Kidney tubule cell (primary cell): ENCODE results near the gene CRYBG1.

Source experiments
- DNase-seq: peaks from one replicate; pipeline ENCODE4 v3.0.0-alpha.2; 2018; ENCODE audit warnings: low spot score

CRYBG1 gene

DNA sequence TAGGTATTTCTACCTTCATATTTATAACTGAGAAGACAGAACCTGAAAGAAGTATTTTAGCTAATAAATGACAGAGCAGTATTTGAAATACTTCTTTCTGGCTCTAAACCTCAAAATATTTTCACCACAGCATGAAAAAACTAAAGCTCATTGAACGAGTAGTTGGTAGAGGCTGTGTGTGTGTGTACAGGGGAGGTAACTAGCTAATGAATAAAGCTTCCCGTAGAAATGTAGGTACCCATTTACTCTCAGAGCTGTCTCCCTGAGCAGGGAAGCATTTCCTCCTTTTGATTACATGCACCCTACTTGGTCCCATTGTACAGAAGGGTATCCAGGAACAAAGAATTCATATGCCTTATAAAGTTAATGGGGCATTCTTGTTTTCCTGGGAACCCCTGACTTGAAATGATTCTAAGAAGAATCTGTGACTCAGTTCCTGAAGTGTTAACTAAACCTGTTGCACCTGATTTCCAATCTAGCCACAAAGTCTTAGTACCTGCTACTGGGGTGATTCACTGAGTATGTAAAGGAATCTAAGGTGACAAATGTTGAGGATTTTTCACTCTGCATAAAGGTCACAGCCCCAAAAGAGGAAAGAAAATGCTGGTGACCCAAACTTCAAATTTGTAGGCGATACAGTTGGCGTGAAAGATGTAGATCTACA, 12.5 kb downstream of the CRYBG1 start:
- DNase-seq: peak; percentile 86

GRCh38 chr6:106373502-106374239, 13.2 kb downstream of the CRYBG1 start:
- no peak for DNase-seq

DNA sequence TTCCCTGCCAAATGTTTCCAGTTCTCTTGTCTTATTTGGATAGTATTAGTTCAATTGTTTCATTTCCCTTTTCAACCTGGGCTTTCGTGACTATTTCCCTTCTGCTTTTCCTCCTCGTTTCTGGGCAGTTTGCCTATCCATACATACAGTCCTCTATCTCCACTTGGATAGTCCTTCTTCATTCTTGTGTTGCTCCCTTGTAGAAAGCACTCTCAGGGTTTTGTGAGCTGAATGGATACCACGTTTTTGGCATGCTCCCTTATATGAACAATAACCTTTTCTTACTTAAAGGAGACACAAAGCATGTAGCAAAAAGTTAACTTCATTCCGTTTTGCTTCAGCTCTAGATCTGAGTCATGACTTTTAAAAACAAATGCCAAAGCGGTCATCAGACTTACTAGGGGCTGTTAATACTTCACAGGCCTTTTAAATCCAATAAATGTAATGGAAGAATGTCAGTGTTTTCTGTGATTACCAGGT, 16.6 kb downstream of the CRYBG1 start:
- DNase-seq: peak; percentile 71

- DNase-seq: no peak
Measured at GRCh38 chr6:106379951-106380350, 19.4 kb downstream of the CRYBG1 start.

DNA sequence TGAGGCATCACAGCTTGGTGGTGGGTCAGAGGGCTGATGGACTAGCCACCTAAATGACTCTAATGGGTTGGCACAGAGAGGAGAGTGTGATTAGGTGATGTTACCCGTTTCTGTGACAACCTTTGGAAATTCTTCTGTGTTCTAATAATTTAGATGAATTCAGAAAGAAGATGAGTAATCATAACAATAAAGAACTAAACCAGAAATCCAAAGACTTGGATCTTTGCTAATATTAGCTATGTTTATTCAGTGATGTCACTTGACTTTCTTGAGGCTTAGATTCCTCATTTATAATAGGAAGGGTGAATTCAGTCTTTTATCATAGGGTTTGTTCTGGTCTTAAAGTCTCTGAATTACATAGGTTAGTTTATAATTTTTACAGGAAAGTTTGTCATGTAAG, 19.9 kb downstream of the CRYBG1 start:
- peak; percentile 29 for DNase-seq

DNA sequence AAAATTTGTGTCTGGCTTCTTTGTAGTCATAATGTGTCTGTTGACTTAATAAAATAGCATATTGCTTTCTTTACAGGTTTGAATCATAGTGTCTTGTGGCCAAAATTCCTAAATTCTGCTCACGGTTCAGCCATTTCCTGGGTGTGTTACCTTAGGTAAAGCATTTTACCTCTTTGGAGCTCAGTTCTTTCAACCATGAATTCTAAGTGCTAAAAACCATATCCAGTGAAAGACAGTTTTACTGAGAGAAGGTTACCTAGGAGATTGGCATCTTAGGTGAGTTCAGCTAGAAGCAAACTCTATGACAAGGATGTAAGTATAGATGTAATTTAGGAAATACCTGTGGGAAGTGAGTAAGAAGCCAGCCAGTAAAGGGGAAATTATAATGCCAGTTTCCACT, 20.7 kb downstream of the CRYBG1 start:
- peak; percentile 75 for DNase-seq

- peak; percentile 81 for DNase-seq
Measured at GRCh38 chr6:106381881-106382280, 21.4 kb downstream of the CRYBG1 start.

- DNase-seq: no peak
Measured at GRCh38 chr6:106383573-106383972, 23.1 kb downstream of the CRYBG1 start.

DNA sequence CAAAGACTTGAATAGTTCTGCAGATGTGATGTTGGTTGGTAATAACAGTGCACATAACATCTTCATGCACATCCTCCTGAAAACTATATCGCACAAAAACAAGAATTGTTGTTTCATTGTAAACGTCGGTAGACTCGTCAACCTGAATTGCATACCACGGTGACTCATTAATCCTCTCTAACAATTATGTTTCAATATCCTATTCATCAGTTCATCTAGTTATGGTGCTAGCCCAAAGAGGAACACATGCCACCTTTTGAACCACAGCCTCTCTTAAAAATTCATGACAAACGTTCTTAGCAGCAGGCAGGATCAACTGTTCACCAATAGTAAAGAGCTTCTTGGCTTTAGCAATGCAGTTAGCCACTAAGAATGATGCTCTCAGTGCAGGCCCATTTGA, 25.0 kb downstream of the CRYBG1 start:
- no peak for DNase-seq

DNA sequence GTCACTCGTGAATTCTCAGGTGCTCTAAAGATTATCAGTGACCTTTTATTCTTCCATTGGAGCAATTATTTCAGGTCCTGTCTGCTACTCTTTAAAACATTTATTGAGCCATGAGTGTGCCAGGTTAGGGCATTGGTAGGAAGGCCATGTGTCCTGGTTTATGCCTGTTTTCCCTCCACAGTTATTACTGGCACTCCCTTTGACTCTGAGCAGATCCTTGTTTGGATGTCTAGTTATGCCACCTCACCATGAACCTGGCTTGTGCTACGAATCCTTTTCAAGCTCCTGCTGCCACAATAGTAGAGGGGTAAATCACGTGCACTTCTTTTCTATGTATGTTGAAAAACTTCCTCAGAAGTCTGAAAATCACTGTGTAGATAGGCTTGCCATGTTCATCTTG, 27.4 kb downstream of the CRYBG1 start:
- no peak for DNase-seq

GRCh38 chr6:106390088-106390487, 29.6 kb downstream of the CRYBG1 start:
- DNase-seq: no peak

GRCh38 chr6:106396426-106397220, 36.1 kb downstream of the CRYBG1 start:
- no peak for DNase-seq

DNA sequence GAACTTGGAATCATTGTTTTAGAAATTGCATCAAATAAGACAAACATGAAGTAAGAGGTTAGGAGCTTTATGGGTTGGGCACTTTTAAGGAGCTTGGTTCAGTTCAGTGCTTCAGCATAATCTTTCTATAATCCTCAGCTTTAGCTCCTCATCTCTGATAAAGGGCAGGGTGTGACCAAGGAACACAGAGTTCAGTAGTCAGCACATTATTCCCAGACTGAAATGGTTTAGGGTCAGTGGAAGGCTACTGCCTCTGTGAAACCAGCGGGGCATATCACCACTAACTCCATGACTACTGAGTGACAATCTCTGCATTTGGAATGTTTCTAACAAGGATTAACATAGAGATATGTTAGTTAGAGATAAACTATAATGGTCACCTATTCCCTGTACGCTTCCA, 36.9 kb downstream of the CRYBG1 start:
- DNase-seq: peak; percentile 71

- DNase-seq: no peak
Measured at GRCh38 chr6:106398621-106399020, 38.1 kb downstream of the CRYBG1 start.

DNA sequence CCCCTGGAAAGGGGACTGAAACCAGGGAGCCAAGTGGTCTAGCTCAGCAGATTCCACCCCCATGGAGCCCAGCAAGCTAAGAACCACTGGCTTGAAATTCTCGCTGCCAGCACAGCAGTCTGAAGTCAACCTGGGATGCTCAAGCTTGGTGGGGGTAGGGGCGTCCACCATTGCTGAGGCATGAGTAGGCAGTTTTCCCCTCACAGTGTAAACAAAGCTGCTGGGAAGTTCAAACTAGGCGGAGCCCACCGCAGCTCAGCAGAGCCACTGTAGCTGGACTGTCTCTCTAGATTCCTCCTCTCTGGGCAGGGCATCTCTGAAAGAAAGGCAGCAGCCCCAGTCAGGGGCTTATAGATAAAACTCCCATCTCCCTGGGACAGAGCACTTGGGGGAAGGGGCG, 44.5 kb downstream of the CRYBG1 start:
- DNase-seq: peak; percentile 33

DNA sequence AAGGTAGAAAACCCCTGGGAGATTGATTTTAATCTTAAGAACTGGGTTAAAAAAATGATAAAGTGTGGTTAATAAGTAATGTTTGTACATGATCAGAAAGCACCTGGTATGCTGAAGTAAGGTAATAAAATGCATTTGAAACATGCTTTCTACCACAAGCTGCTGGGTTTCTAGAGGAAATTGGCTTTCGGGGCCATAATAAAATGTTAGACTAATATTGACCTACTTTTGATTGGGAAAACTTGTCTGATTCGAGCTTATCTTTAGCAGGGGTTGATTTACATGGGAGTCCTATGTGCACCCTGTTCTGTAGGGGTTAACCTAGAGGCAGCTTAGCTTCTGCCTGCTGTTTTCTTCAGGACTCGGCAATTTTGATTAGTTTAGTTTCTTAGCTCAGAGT, 50.5 kb downstream of the CRYBG1 start:
- DNase-seq: no peak

DNA sequence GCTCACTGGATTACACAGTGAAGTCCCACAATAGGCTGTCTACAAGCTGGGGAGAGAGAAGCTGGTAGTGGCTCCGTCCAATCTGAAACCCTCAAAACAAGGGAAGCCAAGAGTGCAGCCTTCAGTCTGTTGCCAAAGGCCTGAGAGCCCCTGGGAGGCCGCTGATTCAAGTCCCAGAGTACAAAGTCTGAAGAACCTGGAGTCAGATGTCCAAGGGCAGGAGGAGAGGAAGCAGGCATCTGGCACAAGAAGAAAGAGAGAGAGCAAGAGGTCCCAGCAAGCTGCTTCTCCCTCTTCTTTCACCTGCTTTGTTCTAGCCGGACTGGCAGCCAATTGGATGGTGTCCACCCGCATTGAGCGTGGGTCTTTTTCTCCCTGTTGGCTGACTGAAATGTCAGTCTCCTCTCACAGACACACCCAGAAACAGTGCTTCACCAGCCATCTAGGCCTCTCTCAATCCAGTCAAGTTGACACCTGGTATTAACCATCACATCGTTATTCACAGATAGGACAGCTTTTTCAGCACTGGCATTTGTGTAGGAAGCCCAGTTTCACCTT, 51.2 kb downstream of the CRYBG1 start:
- no peak for DNase-seq

DNA sequence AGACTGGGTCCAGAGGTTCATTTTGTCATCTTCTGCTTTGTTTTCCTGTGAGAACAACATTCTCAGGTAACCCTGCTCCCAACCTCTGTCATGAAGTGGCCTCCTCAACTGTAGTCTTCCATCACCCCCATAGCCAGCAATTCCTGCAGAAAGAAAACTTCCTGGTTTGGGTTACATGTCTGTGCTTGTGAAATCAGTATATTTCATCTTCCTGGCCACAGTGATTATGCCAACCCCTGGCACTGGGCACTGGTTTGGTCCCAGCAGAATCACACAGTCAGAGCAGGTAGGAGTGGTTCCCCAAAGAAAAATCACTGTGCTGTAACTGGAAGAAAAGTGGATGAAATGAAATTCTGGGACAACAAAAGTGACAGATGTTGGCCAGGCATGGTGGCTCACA, 52.5 kb downstream of the CRYBG1 start:
- no peak for DNase-seq

DNA sequence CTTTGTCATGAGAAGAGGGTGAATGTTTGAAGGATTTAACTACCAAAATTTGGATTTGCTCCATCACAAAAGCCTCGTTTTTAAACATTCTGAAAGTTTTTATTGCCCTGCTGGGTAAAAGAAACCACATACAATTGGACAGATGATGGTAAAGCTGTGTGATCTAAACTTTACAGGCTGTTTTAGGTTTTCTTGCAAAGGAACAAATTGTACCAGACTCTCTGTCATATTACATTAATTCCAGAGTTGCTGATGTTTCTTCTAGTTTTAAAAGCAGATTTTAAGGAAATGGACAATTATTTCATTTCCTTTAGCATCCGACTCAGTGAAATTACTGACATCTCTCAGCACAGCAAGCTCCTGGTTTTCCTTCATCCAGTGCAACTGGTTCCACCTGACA, 53.2 kb downstream of the CRYBG1 start:
- no peak for DNase-seq

DNA sequence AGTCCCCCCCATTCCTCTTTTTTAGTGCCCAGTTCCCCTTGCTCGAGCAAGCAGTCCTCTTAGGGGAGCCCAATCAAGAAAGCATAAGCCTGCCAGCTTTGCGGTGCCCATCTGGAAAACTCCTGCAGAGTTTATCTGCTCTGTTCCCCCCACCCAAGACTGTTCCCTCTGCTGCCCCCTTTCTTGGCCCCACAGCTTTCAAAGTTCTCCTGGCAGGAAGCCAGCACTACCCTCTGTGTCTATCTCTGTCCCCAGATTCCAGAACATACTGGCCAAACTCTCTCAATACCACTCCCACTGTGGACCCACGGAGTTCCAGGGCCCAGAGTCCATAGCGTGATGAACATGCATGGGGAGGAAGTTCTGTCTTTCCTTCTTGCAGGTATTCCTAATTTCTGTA, 55.4 kb downstream of the CRYBG1 start:
- no peak for DNase-seq

- no peak for DNase-seq
Measured at GRCh38 chr6:106417572-106418147, 57.1 kb downstream of the CRYBG1 start.
